ENCODE measurements around the gene ACSS1.

DNA sequence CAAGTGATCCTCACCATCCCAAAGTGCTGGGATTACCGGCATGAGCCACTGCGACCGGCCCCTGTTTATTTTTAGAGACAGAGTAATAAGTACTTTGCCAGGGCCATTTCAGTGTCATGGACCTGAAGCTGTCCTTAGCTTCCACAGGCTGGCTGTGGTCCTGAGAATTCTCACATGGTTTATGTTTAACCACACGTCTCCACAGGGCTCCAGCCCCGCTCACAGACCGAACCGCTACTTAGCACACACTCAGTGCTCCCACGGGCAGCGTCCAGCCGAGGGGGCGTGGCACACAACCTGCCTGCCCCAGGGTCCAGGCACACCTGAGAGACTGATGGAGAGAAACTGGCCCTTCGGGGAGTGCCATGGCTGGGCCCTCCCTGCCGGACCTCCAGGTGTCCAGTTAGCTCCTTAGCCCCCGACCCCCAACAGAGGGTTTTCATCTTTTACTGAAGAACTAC lies 11.7 kb downstream of the ACSS1 start:
- TF ChIP-seq, protein P1, sequence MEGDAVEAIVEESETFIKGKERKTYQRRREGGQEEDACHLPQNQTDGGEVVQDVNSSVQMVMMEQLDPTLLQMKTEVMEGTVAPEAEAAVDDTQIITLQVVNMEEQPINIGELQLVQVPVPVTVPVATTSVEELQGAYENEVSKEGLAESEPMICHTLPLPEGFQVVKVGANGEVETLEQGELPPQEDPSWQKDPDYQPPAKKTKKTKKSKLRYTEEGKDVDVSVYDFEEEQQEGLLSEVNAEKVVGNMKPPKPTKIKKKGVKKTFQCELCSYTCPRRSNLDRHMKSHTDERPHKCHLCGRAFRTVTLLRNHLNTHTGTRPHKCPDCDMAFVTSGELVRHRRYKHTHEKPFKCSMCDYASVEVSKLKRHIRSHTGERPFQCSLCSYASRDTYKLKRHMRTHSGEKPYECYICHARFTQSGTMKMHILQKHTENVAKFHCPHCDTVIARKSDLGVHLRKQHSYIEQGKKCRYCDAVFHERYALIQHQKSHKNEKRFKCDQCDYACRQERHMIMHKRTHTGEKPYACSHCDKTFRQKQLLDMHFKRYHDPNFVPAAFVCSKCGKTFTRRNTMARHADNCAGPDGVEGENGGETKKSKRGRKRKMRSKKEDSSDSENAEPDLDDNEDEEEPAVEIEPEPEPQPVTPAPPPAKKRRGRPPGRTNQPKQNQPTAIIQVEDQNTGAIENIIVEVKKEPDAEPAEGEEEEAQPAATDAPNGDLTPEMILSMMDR (IDR thresholded peaks at IDR 0.05) = no peak
- TF ChIP-seq POLR2AphosphoS5 (IDR thresholded peaks at IDR 0.05) (no peak), EP300 (IDR thresholded peaks at IDR 0.05) (no peak)

Measured in stomach (tissue), 4 donors.